HL-60 (cell line): ENCODE measurements around the gene DAPK1.

Experiments
- DNase-seq, 2 experiments: peaks; one replicate each; pipeline ENCODE4 v3.0.0-alpha.2; 2010 to 2020; ENCODE audit warnings: low read depth in 1 of 2, low spot score in 1 of 2
- H3K27ac ChIP-seq: fragments of 250-450 bp; sonication (Bioruptor Pico); replicated peaks from 2 replicates; pipeline ENCODE4 v1.5.1; 2020; ENCODE audit warnings: mild to moderate bottlenecking, moderate library complexity
- H3K27me3 ChIP-seq: fragments of 250-450 bp; sonication (Bioruptor Pico); 2 replicates; pipeline ENCODE4 v1.5.1; 2021; ENCODE audit warnings: mild to moderate bottlenecking, moderate library complexity; ENCODE audit not compliant: insufficient read depth, poor library complexity, severe bottlenecking
- H3K4me3 ChIP-seq: replicated peaks from 2 replicates; pipeline ENCODE4 v1.5.1; 2011; ENCODE audit warnings: mild to moderate bottlenecking, control low read depth, low read length; ENCODE audit not compliant: insufficient read depth
- CTCF ChIP-seq: IDR thresholded peaks from one replicate; pipeline ENCODE4 v1.5.1; 2011; ENCODE audit warnings: low read length, control low read depth, inconsistent platforms; ENCODE audit not compliant: insufficient read depth
- GABPA ChIP-seq: IDR thresholded peaks from 2 replicates; pipeline ENCODE4 v1.6.1; 2012; ENCODE audit warnings: low read depth
- POLR2AphosphoS5 ChIP-seq: IDR thresholded peaks from 2 replicates; pipeline ENCODE4 v1.6.1; 2012; ENCODE audit warnings: low read depth
- REST ChIP-seq: IDR thresholded peaks from 2 replicates; pipeline ENCODE4 v1.6.1; 2012; ENCODE audit warnings: low read depth; ENCODE audit not compliant: insufficient replicate concordance
- SPI1 ChIP-seq: IDR thresholded peaks from 2 replicates; pipeline ENCODE4 v1.6.1; 2012; ENCODE audit warnings: low read depth, mild to moderate bottlenecking, borderline replicate concordance

Gene DAPK1

GRCh38 chr9:87503927-87504326 is 6.3 kb downstream of the DAPK1 start:
- H3K27me3 ChIP-seq, result no peaks in the 10 kb centered on the region
- no peak overlapping the region for H3K27ac ChIP-seq
- no peak for TF ChIP-seq GABPA
- no peak for TF ChIP-seq POLR2AphosphoS5
- TF ChIP-seq CTCF, result no peak
- TF ChIP-seq REST, result no peak
- no peak for TF ChIP-seq SPI1
- H3K4me3 ChIP-seq, result no peak overlapping the region
- no peak for DNase-seq

DNA sequence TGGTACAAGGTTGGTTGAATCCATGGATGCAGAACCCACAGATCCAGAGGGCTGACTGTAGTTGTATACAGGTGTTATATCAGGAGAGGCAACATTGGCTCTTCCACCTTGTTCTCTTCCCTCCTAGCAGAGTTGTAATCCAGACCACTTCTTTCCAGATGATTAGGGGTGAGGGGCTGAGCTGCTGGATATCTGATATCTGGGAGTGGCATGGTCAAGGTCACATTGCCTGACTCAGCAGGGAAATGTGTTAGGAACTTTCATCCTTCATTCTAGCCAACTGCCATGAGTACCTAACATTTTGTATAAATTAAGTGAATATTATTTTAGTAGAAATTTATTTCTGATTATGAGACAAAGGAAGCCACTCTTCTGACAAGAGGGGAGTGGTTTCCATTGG is 7.3 kb downstream of the DAPK1 start:
- Histone ChIP-seq H3K27ac (no peak overlapping the region), H3K27me3 (no peaks in the 10 kb centered on the region), H3K4me3 (no peak overlapping the region)
- TF ChIP-seq POLR2AphosphoS5 (no peak), SPI1 (no peak), REST (no peak), CTCF (no peak), GABPA (no peak)
- no peak for DNase-seq

GRCh38 chr9:87505869-87506678 is 8.4 kb downstream of the DAPK1 start:
- Histone ChIP-seq H3K27ac (no peak overlapping the region), H3K27me3 (no peaks in the 10 kb centered on the region), H3K4me3 (no peak overlapping the region)
- no peak for TF ChIP-seq GABPA
- TF ChIP-seq REST, result no peak
- DNase-seq, result no peak
